Osteoblast (primary cell): ENCODE results near the gene NEFH. TPM values are rescaled to one million over a fixed set of nuclear protein-coding genes. Genes with fewer than 3 reads are reported as not detected.
A peak's percentile ranks its signal among the peaks of the same experiment; 100 is the strongest.

ENCODE experiments used
- DNase-seq: peaks from one replicate; pipeline ENCODE4 v3.0.0; 2011; ENCODE audit warnings: low spot score, mixed read lengths; ENCODE audit not compliant: insufficient read length; ENCODE audit errors: missing footprints
- H2AFZ ChIP-seq: 2 replicates; pipeline ENCODE4 v1.6.0; 2011; ENCODE audit warnings: mild to moderate bottlenecking, low read length
- H3K27ac ChIP-seq: 2 replicates; pipeline ENCODE4 v1.5.1; 2011; ENCODE audit warnings: mild to moderate bottlenecking, low read depth, low read length, moderate library complexity
- H3K27me3 ChIP-seq: 2 replicates; pipeline ENCODE4 v1.6.0; 2012; ENCODE audit warnings: mild to moderate bottlenecking, control low read depth, inconsistent platforms, low read length, moderate library complexity; ENCODE audit not compliant: insufficient read depth
- H3K36me3 ChIP-seq: 2 replicates; pipeline ENCODE4 v1.5.1; 2011; ENCODE audit warnings: mild to moderate bottlenecking, low read length, control low read depth, moderate library complexity; ENCODE audit not compliant: insufficient read depth
- H3K4me1 ChIP-seq: 2 replicates; pipeline ENCODE4 v1.5.1; 2011; ENCODE audit warnings: mild to moderate bottlenecking, low read length, control low read depth, moderate library complexity; ENCODE audit not compliant: insufficient read depth
- H3K4me2 ChIP-seq: 2 replicates; pipeline ENCODE4 v1.6.0; 2011; ENCODE audit warnings: mild to moderate bottlenecking, low read length; ENCODE audit not compliant: insufficient read depth
- H3K4me3 ChIP-seq: fragments of 200-600 bp; sonication (generic); 3 replicates; pipeline ENCODE4 v1.5.1; 2012; ENCODE audit warnings: mild to moderate bottlenecking, low read length, inconsistent platforms; ENCODE audit not compliant: insufficient read depth
- H3K79me2 ChIP-seq: 2 replicates; pipeline ENCODE4 v1.6.0; 2012; ENCODE audit warnings: mild to moderate bottlenecking, low read length, control low read depth, inconsistent platforms; ENCODE audit not compliant: insufficient read depth
- H3K9me3 ChIP-seq: 2 replicates; pipeline ENCODE4 v1.5.1; 2011; ENCODE audit warnings: low read depth, low read length, control low read depth
- H4K20me1 ChIP-seq: 2 replicates; pipeline ENCODE4 v1.6.0; 2012; ENCODE audit warnings: mild to moderate bottlenecking, low read length, control low read depth; ENCODE audit not compliant: insufficient read depth
- CTCF ChIP-seq: IDR thresholded peaks from 2 replicates; pipeline ENCODE4 v1.5.1; 2011; ENCODE audit warnings: mild to moderate bottlenecking, low read depth, low read length, moderate library complexity; ENCODE audit errors: extremely low read depth
- total RNA-seq: library from RNA; depleted of rRNA; stranded (reverse); fragments of >200 nt; gene quantifications from 2 replicates; pipeline ENCODE4 v1.2.3, GENCODE V29; 2012

Gene NEFH
- total RNA-seq, 1 donor, result 0.36 TPM

GRCh38 chr22:29520851-29521250 is 40.8 kb downstream of the NEFH start:
- Histone ChIP-seq H2AFZ (peak overlapping the region; percentile 37), H3K79me2 (no peaks in the 10 kb centered on the region), H3K4me3 (no peak overlapping the region), H3K4me1 (peaks cover 11% of the 10 kb centered on the region), H3K27me3 (no peaks in the 10 kb centered on the region), H3K9me3 (no peaks in the 10 kb centered on the region), H3K36me3 (peaks cover 74% of the 10 kb centered on the region), H4K20me1 (no peaks in the 10 kb centered on the region), H3K4me2 (no peak overlapping the region), H3K27ac (peak overlapping the region; percentile 69)
- no peak for TF ChIP-seq CTCF
- DNase-seq, result peak; percentile 93

GRCh38 chr22:29521526-29521925 is 41.5 kb downstream of the NEFH start:
- H2AFZ ChIP-seq, result no peak overlapping the region
- H3K27me3 ChIP-seq, result no peaks in the 10 kb centered on the region
- no peak for DNase-seq
- H3K27ac ChIP-seq, result peak overlapping the region; percentile 69
- peaks cover 73% of the 10 kb centered on the region for H3K36me3 ChIP-seq
- no peaks in the 10 kb centered on the region for H4K20me1 ChIP-seq
- no peaks in the 10 kb centered on the region for H3K9me3 ChIP-seq
- no peak overlapping the region for H3K4me3 ChIP-seq
- TF ChIP-seq CTCF, result no peak
- H3K79me2 ChIP-seq, result no peaks in the 10 kb centered on the region
- H3K4me1 ChIP-seq, result peaks cover 11% of the 10 kb centered on the region
- no peak overlapping the region for H3K4me2 ChIP-seq

GRCh38 chr22:29523761-29524160 is 43.7 kb downstream of the NEFH start:
- DNase-seq, result no peak
- TF ChIP-seq CTCF, result no peak
- Histone ChIP-seq H3K4me1 (peaks cover 11% of the 10 kb centered on the region), H3K27ac (no peak overlapping the region), H3K79me2 (no peaks in the 10 kb centered on the region), H3K36me3 (peaks cover 75% of the 10 kb centered on the region), H3K4me2 (no peak overlapping the region), H3K9me3 (no peaks in the 10 kb centered on the region), H3K27me3 (no peaks in the 10 kb centered on the region), H3K4me3 (no peak overlapping the region), H2AFZ (no peak overlapping the region), H4K20me1 (no peaks in the 10 kb centered on the region)

- TF ChIP-seq CTCF, result peak; percentile 58
- Histone ChIP-seq H3K27me3 (no peaks in the 10 kb centered on the region), H3K36me3 (peaks cover 75% of the 10 kb centered on the region), H2AFZ (no peak overlapping the region), H3K4me3 (no peak overlapping the region), H3K79me2 (no peaks in the 10 kb centered on the region), H4K20me1 (no peaks in the 10 kb centered on the region), H3K9me3 (no peaks in the 10 kb centered on the region), H3K4me2 (no peak overlapping the region), H3K4me1 (peaks cover 11% of the 10 kb centered on the region), H3K27ac (no peak overlapping the region)
- no peak for DNase-seq
Observed at GRCh38 chr22:29524442-29525191, 44.6 kb downstream of the NEFH start.
